Lung (tissue), 12 donors: ENCODE data around the gene DNASE1L3. TPM values are rescaled to one million over a fixed set of nuclear protein-coding genes. Genes with fewer than 3 reads are reported as not detected.
A peak's percentile ranks its signal among the peaks of the same experiment; 100 is the strongest.

Experiments used
- ATAC-seq: fragments of 200-7000 bp; cut with Tn5 transposase; one replicate; pipeline ENCODE4 v1.9.1; 2020; ENCODE audit warnings: moderate number of reproducible peaks; ENCODE audit not compliant: insufficient read depth, low FRiP score
- DNase-seq, 3 donors: peaks; one replicate each; pipeline ENCODE4 v3.0.0-alpha.2; 2013 to 2017
- H3K27ac ChIP-seq, 2 donors: one replicate each; pipeline ENCODE4 v1.5.1; 2013; ENCODE audit warnings: mild to moderate bottlenecking in 2 of 2, moderate library complexity in 2 of 2, control low read depth in 1 of 2, inconsistent platforms in 1 of 2, low read depth in 1 of 2, low read length in 1 of 2
- H3K27me3 ChIP-seq, 3 donors: one replicate each; pipeline ENCODE4 v1.5.1; 2013; ENCODE audit warnings: low read length in 2 of 3; ENCODE audit not compliant: control insufficient read depth in 3 of 3, insufficient read depth in 3 of 3
- H3K36me3 ChIP-seq, 4 donors: one replicate each; pipeline ENCODE4 v1.5.1; 2013; ENCODE audit warnings: low read length in 4 of 4, mild to moderate bottlenecking in 1 of 4, moderate library complexity in 1 of 4; ENCODE audit not compliant: control insufficient read depth in 4 of 4, insufficient read depth in 4 of 4
- H3K4me1 ChIP-seq, 5 donors: one replicate each; pipeline ENCODE4 v1.5.1; 2013; ENCODE audit warnings: low read length in 5 of 5, mild to moderate bottlenecking in 2 of 5, moderate library complexity in 1 of 5; ENCODE audit not compliant: control insufficient read depth in 5 of 5, insufficient read depth in 5 of 5
- H3K4me3 ChIP-seq: one replicate; pipeline ENCODE4 v1.5.1; 2013; ENCODE audit warnings: mild to moderate bottlenecking, control low read depth, moderate library complexity
- H3K9ac ChIP-seq, 2 donors: one replicate each; pipeline ENCODE4 v1.5.1; 2013; ENCODE audit warnings: low read length in 2 of 2, control low read depth in 1 of 2; ENCODE audit not compliant: insufficient read depth in 1 of 2
- H3K9me3 ChIP-seq, 4 donors: one replicate each; pipeline ENCODE4 v1.5.1; 2013; ENCODE audit warnings: low read length in 3 of 4, mild to moderate bottlenecking in 1 of 4, moderate library complexity in 1 of 4; ENCODE audit not compliant: control insufficient read depth in 4 of 4, insufficient read depth in 3 of 4
- CTCF ChIP-seq: IDR thresholded peaks from 2 replicates; pipeline ENCODE4 v1.5.1; 2012; ENCODE audit warnings: mild to moderate bottlenecking; ENCODE audit errors: control extremely low read depth, extremely low read depth
- WGBS, 2 donors: extraction: QIAGEN DNeasy Blood & Tissue Kit; methylation state at CpG; one replicate each; pipeline ENCODE4 v1.1.7; 2013; 5-methylcytosine and 5-hydroxymethylcytosine counted together
- polyA plus RNA-seq, 2 donors: library from polyadenylated mRNA; stranded (reverse); fragments of 200-250 nt; gene quantifications; one replicate each; pipeline ENCODE4 v1.2.1, GENCODE V29; 2013
- total RNA-seq, 2 donors: library from RNA; depleted of rRNA in 1 of 2; stranded (reverse); fragments of >200 nt in 1 of 2; gene quantifications; one replicate each; pipeline ENCODE4 v1.2.1, GENCODE V29; 2014 to 2021
- donor health status: control.
- donor health status: control.
- donor health status: Bipolar disorder and iron deficiency.
- donor health status: healthy.
- donor health status: DM: yes; HTN: yes; CAD: no.

Gene DNASE1L3
- total and polyA plus RNA-seq, 4 donors: 1.2 to 10.7 (median 2.4) TPM

GRCh38 chr3:58197588-58197987 lies 13.2 kb downstream of the DNASE1L3 start:
- Histone ChIP-seq H3K9ac (no peak overlapping the region), H3K36me3 (no peaks in the 10 kb centered on the region), H3K9me3 (no peaks in the 10 kb centered on the region), H3K4me3 (no peak overlapping the region), H3K27ac (peak overlapping the region in 1 of 2 donors; percentile 59), H3K4me1 (peaks cover 0 to 4% (median 3%) of the 10 kb centered on the region in 5 donors), H3K27me3 (no peaks in the 10 kb centered on the region)
- DNase-seq: no peak
- 96% methylated on average over 10 of the region's 10 CpGs for WGBS, 2 donors
- no peak for TF ChIP-seq CTCF
- no peak for ATAC-seq

GRCh38 chr3:58193682-58194407 lies 16.9 kb downstream of the DNASE1L3 start:
- Histone ChIP-seq H3K4me3 (no peak overlapping the region), H3K9me3 (no peaks in the 10 kb centered on the region), H3K27me3 (no peaks in the 10 kb centered on the region), H3K4me1 (peaks cover 0 to 3% (median 0%) of the 10 kb centered on the region in 5 donors), H3K9ac (no peak overlapping the region), H3K36me3 (no peaks in the 10 kb centered on the region), H3K27ac (no peak overlapping the region)
- no peak for DNase-seq
- ATAC-seq: no peak
- 94 to 95% methylated on average over 12 of the region's 12 CpGs for WGBS, 2 donors
- no peak for TF ChIP-seq CTCF

- H3K9ac ChIP-seq: no peak overlapping the region
- WGBS, 2 donors: 88 to 94% methylated on average over 5 of the region's 5 CpGs
- no peaks in the 10 kb centered on the region for H3K36me3 ChIP-seq
- no peak overlapping the region for H3K4me3 ChIP-seq
- no peaks in the 10 kb centered on the region for H3K27me3 ChIP-seq
- no peak for ATAC-seq
- no peak for DNase-seq
- no peak for TF ChIP-seq CTCF
- no peak overlapping the region for H3K27ac ChIP-seq
- no peaks in the 10 kb centered on the region for H3K9me3 ChIP-seq
- H3K4me1 ChIP-seq: peaks cover 0 to 3% (median 0%) of the 10 kb centered on the region in 5 donors
Observed at GRCh38 chr3:58192069-58192468, 18.7 kb downstream of the DNASE1L3 start.
